Sigmoid colon (tissue), 7 donors: ENCODE data around the gene ERVFRD-1. TPM values are rescaled to one million over a fixed set of nuclear protein-coding genes. Genes with fewer than 3 reads are reported as not detected.

Source experiments
- DNase-seq: peaks from one replicate; pipeline ENCODE4 v3.0.0-alpha.2; 2019
- H3K27ac ChIP-seq, 4 donors: fragments of 200-600 bp; sonication (generic); one replicate each; pipeline ENCODE4 v1.5.1; 2016 to 2019; ENCODE audit warnings: mild to moderate bottlenecking in 1 of 4
- H3K27me3 ChIP-seq, 3 donors: fragments of 200-600 bp; sonication (generic); one replicate each; pipeline ENCODE4 v1.5.1; 2019; ENCODE audit warnings: mild to moderate bottlenecking in 1 of 3
- H3K36me3 ChIP-seq, 4 donors: fragments of 200-600 bp; sonication (generic); one replicate each; pipeline ENCODE4 v1.5.1; 2016 to 2019
- H3K4me1 ChIP-seq, 4 donors: fragments of 200-600 bp; sonication (generic); one replicate each; pipeline ENCODE4 v1.5.1; 2017 to 2019
- H3K4me3 ChIP-seq, 4 donors: fragments of 200-600 bp; sonication (generic); one replicate each; pipeline ENCODE4 v1.5.1; 2017 to 2019; ENCODE audit warnings: mild to moderate bottlenecking in 2 of 4, moderate library complexity in 1 of 4
- H3K9me3 ChIP-seq, 4 donors: fragments of 200-600 bp in 3 of 4; sonication (generic) in 3 of 4; one replicate each; pipeline versions ENCODE4 v1.5.1 to v1.6.1; 2013 to 2019
- EP300 ChIP-seq, 4 donors: sonication (generic); formaldehyde crosslinking; IDR thresholded peaks; one replicate each; pipeline ENCODE4 v1.6.1; 2017; ENCODE audit warnings: antibody characterized with exemption in 4 of 4
- POLR2A ChIP-seq, 2 donors: fragments of 450-650 bp; IDR thresholded peaks; one replicate each; pipeline ENCODE4 v1.6.1; 2016; ENCODE audit warnings: antibody characterized with exemption in 2 of 2, mild to moderate bottlenecking in 2 of 2, moderate library complexity in 2 of 2
- POLR2AphosphoS5 ChIP-seq, 4 donors: sonication (generic); formaldehyde crosslinking; IDR thresholded peaks; one replicate each; pipeline ENCODE4 v1.6.1; 2017; ENCODE audit warnings: antibody characterized with exemption in 4 of 4
- WGBS, 2 donors: extraction: QIAGEN DNeasy Blood & Tissue Kit; methylation state at CpG; one replicate each; pipeline ENCODE4 v1.1.7; 2013; 5-methylcytosine and 5-hydroxymethylcytosine counted together
- intact Hi-C: fragments of 100-400 bp; cut with DNase I; formaldehyde crosslinking; loops from one replicate; pipeline ENCODE4 v1.15.1; 2023
- polyA plus RNA-seq, 3 donors: library from polyadenylated mRNA; stranded (reverse); fragments of 200-250 nt; gene quantifications; one replicate each; pipeline ENCODE4 v1.2.3, GENCODE V29; 2013
- total RNA-seq, 4 donors: library from RNA; depleted of rRNA; stranded (reverse); fragments of >200 nt; gene quantifications; one replicate each; pipeline ENCODE4 v1.1.0, GENCODE V29; 2016
- TF ChIP-seq, protein P1 (sequence below), 4 experiments: fragments of 450-650 bp in 3 of 4; fragments of 200-600 bp in 1 of 4; IDR thresholded peaks; one replicate each; pipeline ENCODE4 v1.5.1; 2016 to 2019; ENCODE audit warnings: antibody characterized with exemption in 4 of 4, mild to moderate bottlenecking in 3 of 4, moderate library complexity in 2 of 4
- donor health status: healthy with polysubstance abuse.
- donor health status: Bipolar disorder and iron deficiency.
- donor health status: healthy.

The ERVFRD-1 gene
- total and polyA plus RNA-seq, 7 donors, result 0.03 to 0.60 (median 0.36) TPM; not detected in 4

DNA sequence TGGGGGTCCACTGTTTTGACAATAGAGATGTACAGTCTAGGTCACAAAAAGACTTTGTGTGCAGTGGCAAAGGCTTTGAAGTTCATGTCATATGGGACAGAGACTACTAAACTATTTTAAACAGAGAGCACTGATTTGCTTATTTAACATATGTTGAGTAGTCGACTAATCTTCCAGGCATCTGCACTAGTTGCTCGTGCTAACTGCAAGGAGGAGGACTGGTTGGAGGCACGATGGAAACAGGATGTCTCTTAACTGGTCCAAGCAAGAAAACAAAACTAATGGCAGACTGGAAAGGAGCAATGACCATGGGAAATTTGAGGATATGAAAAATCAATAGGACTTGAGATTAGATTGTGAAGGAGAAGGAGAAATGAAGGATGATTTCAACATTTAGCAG, 28.5 kb upstream of the ERVFRD-1 start:
- Histone ChIP-seq H3K9me3 (no peaks in the 10 kb centered on the region), H3K4me3 (no peak overlapping the region), H3K4me1 (peaks cover 0 to 14% (median 3%) of the 10 kb centered on the region in 4 donors), H3K27me3 (no peaks in the 10 kb centered on the region), H3K27ac (no peak overlapping the region), H3K36me3 (peaks cover 0 to 8% (median under 1%) of the 10 kb centered on the region in 4 donors)
- DNase-seq, result no peak
- TF ChIP-seq POLR2AphosphoS5 (IDR thresholded peaks at IDR 0.05), result no peak
- TF ChIP-seq POLR2A (IDR thresholded peaks at IDR 0.05), result no peak
- WGBS, 2 donors, result 67 to 84% methylated on average over 3 of the region's 3 CpGs
- intact Hi-C loops, result loop anchor here (10.0 kb wide), 1 partner anchor 435 kb away; no protein-coding TSS in a partner anchor

DNA sequence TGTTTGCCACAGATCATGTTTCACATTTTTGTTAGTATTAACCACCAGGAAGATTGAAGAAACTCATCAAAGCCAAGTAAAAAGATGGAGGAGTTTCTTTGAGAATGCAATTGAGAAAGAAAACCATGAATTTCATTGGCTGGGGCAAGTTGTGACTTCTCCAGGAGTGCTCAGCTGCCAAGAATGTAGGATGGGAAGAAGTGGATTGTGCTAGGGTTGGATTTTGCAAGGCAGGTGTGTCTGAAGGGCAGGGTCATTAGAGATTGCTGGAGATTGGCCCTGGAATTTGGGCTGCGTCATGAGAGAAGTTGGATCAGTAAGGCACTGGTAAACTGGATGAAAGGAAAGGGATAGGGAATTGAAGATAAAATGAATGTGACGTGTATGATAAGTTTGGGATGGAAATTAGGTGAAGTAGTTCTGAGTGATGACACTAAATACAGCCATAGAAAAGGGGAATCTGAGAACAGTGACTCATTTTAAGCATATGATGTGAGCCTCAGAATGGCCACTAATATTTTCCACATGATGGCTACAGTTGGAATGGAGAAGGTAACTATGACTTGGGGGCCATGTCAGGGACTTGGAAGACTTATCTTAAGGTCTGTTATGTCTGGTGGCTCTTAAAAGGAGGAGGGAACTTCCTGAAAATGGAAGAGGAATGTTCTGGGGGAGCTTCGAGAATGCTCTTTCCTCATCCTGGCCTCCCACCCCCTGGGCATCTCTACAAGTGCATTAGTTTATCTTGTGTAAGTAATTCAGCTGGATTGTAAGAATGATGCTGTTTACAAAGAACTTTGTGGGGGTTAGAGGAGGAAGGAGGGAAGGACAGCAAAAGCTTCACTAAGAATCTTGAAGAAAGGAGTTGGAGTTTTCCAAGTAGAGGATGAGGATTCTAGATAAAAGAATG, 27.8 kb upstream of the ERVFRD-1 start:
- TF ChIP-seq EP300 (IDR thresholded peaks at IDR 0.05) (no peak), POLR2A (IDR thresholded peaks at IDR 0.05) (no peak), POLR2AphosphoS5 (IDR thresholded peaks at IDR 0.05) (no peak)
- TF ChIP-seq, protein P1, sequence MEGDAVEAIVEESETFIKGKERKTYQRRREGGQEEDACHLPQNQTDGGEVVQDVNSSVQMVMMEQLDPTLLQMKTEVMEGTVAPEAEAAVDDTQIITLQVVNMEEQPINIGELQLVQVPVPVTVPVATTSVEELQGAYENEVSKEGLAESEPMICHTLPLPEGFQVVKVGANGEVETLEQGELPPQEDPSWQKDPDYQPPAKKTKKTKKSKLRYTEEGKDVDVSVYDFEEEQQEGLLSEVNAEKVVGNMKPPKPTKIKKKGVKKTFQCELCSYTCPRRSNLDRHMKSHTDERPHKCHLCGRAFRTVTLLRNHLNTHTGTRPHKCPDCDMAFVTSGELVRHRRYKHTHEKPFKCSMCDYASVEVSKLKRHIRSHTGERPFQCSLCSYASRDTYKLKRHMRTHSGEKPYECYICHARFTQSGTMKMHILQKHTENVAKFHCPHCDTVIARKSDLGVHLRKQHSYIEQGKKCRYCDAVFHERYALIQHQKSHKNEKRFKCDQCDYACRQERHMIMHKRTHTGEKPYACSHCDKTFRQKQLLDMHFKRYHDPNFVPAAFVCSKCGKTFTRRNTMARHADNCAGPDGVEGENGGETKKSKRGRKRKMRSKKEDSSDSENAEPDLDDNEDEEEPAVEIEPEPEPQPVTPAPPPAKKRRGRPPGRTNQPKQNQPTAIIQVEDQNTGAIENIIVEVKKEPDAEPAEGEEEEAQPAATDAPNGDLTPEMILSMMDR (IDR thresholded peaks at IDR 0.05), result no peak
- H3K36me3 ChIP-seq, result peaks cover 0 to 15% (median 4%) of the 10 kb centered on the region in 4 donors
- intact Hi-C loops, result no loop called here

DNA sequence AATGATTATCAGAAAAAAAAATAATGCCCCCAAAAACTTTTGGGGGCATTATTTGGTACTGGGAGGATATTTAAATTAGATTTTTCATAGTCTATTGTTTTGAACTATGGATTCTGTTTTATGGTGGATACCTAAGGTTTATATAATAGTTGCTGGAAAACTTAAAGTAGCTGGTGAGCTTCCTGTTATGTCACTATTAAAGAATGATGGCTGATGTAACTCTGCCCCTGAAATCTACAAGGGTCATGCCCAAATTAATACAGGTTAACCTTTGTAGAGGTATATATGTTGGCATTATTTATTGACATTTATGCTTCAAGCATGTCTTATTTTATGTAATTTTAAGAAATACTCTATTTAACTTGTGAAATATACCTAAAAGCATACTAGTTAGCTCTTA, 25.3 kb upstream of the ERVFRD-1 start:
- Histone ChIP-seq H3K36me3 (peaks cover 0 to 16% (median 4%) of the 10 kb centered on the region in 4 donors), H3K9me3 (no peaks in the 10 kb centered on the region), H3K4me3 (no peak overlapping the region), H3K4me1 (peaks cover 0 to 10% (median 3%) of the 10 kb centered on the region in 4 donors), H3K27ac (no peak overlapping the region), H3K27me3 (no peaks in the 10 kb centered on the region)
- no peak for DNase-seq
- TF ChIP-seq EP300 (IDR thresholded peaks at IDR 0.05) (no peak), POLR2AphosphoS5 (IDR thresholded peaks at IDR 0.05) (no peak), POLR2A (IDR thresholded peaks at IDR 0.05) (no peak)
- TF ChIP-seq, protein P1 (IDR thresholded peaks at IDR 0.05), result no peak
- intact Hi-C loops, result no loop called here

More for the DNA sequence above, 27.8 kb upstream of the ERVFRD-1 start:
- H3K4me3 ChIP-seq, result no peak overlapping the region
- H3K27me3 ChIP-seq, result no peaks in the 10 kb centered on the region
- 88 to 95% methylated on average over 3 of the region's 3 CpGs for WGBS, 2 donors
- H3K9me3 ChIP-seq, result no peaks in the 10 kb centered on the region
- H3K27ac ChIP-seq, result no peak overlapping the region
- no peak for DNase-seq
- H3K4me1 ChIP-seq, result peaks cover 0 to 10% (median 3%) of the 10 kb centered on the region in 4 donors

DNA sequence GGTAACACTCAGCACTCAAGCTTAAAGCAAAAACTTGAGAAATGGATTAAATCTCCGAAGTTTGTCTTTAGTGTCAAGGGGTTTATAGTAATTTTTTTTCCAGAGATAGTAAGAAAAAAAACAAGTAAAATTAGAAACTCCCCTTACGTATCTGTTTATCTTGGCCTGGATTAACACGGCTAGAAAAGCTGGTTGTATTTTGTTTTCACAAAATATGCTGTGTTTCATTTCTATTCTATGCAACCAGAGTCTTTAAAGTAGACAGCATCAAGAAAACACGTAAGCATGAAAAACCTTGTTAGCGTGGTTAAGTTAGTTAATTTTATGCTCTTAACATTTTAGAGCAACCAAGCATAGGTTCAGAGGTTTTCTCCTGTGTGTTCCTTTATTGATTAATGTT, 21.8 kb upstream of the ERVFRD-1 start:
- peaks cover 0 to 16% (median 4%) of the 10 kb centered on the region in 4 donors for H3K36me3 ChIP-seq
- TF ChIP-seq, protein P1 (IDR thresholded peaks at IDR 0.05), result no peak
- TF ChIP-seq POLR2A (IDR thresholded peaks at IDR 0.05) (no peak), POLR2AphosphoS5 (IDR thresholded peaks at IDR 0.05) (no peak), EP300 (IDR thresholded peaks at IDR 0.05) (no peak)
- no peak overlapping the region for H3K27ac ChIP-seq
- intact Hi-C loops, result no loop called here
- H3K4me3 ChIP-seq, result no peak overlapping the region
- no peak for DNase-seq
- no peaks in the 10 kb centered on the region for H3K27me3 ChIP-seq
- H3K9me3 ChIP-seq, result no peaks in the 10 kb centered on the region
- peaks cover 0 to 10% (median 0%) of the 10 kb centered on the region in 4 donors for H3K4me1 ChIP-seq
- WGBS, 2 donors, result 88 to 91% methylated on average over 5 of the region's 5 CpGs

DNA sequence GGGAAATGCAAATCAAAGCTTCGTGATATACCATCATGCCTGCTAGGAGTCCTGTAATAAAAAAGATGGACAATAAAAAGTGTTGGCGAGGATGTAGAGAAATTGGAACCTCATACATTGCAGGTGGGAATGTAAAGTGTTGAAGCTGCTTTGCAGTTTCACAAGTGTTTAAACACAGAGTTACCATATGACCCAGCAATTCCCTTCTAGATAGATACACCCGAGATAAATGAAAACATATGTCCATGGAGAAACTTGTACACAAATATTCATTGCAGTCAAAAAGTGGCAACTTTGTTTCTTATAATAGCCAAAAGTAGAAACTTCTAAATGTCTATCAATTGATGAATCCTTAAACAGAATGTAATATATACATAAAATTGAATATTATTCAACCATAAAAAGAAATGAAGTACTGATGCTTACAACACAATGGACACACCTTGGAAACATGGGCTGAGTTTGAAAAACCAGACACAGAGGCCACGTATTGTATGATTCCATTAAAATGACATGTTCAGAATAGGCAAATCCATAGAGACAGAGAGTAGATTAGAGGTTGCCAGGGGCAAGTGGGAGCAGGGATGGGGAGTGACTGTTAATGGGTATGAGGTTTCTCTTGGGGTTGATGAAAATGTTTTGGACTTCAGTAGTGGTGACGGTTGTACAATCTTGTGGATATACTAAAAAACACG, 20.8 kb upstream of the ERVFRD-1 start:
- H3K27ac ChIP-seq, result no peak overlapping the region
- H3K9me3 ChIP-seq, result no peaks in the 10 kb centered on the region
- no peak for TF ChIP-seq POLR2AphosphoS5 (IDR thresholded peaks at IDR 0.05)
- TF ChIP-seq, protein P1 (IDR thresholded peaks at IDR 0.05), result no peak
- no peak for TF ChIP-seq POLR2A (IDR thresholded peaks at IDR 0.05)
- no peak for TF ChIP-seq EP300 (IDR thresholded peaks at IDR 0.05)
- H3K4me1 ChIP-seq, result peaks cover 0 to 10% (median 0%) of the 10 kb centered on the region in 4 donors
- peaks cover 0 to 16% (median 4%) of the 10 kb centered on the region in 4 donors for H3K36me3 ChIP-seq
- no peaks in the 10 kb centered on the region for H3K27me3 ChIP-seq
- intact Hi-C loops, result no loop called here
- H3K4me3 ChIP-seq, result no peak overlapping the region
- DNase-seq, result no peak
- WGBS, 2 donors, result 90 to 92% methylated on average over 6 of the region's 6 CpGs
